Measurements from ENCODE around the gene PALD1.
A peak's percentile ranks its signal among the peaks of the same experiment; 100 is the strongest.

Gene PALD1

GRCh38 chr10:70478191-70479164 lies at the start of gene PALD1:
PALD1 (plus strand) TSS chr10:70478767; CDS start chr10:70525952, 47,185 bp downstream.
- DNase-seq (ENCODE audit: low spot score), result peak; percentile 70

DNA sequence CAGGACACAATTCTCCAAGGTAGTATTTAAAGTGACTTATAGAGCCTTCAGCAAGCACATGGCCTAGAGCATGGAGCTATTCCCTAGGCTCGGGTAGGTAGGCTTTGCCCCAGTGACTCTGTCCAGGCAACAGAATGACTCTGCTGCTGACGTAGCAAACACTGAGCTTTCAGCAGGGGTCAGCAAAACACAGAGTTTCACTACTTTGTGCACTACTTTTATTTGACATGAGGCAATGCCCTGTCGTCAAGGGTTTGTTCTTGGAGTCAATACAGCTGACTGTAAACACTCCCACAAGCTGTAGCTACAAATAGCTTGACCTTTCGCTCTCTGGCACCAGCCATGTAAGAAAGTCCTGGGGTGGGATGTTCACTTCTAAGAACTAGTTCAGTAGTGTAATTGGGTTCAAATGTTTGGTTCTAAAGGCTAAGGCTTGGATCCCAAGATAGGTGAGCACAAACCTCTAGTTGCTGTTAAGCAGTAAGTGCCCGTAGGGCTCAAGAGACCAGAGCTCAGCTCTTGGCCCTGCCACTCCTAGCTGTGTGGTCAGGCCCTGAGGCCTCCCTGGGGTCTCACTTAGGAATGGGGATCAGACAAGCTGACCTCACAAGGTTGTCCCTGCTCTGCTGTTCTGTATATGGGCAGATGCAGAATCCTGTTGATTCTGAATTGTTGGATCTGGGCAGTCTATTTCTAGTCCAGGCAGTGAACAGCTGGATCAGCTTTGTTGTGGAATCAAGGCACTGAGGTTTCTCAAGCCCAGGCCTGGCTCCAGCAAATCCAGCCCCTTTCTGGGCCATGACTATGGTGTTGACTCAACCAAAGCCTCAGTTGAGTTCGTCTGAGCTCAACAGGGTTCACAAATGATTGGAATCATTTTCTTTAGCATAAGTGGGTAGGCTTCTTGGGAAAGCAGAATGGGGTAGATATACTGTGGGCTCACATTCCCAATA lies 47.8 kb upstream of the PALD1 start:
- peak; percentile 43 for DNase-seq (ENCODE audit: low spot score)

DNA sequence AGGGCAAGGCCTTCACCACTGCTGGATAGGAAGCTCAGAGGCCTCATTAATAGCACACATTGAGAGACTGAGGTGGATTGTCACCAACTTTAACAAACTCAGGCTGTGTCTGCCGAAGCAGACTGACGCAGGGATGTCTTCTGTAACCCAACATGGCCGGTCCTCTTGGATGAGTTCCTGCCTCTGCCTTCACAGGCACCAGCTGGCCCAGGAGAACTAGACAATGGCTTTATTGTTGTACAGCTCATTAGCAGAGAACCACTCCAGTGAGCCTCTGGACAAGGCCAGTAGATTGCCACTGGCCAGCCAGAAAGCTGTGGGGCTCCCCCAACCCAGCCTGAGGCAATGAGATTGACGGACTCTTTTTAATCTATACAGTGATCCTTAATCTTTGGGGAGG lies 46.5 kb upstream of the PALD1 start:
- DNase-seq (ENCODE audit: low spot score), result no peak

GRCh38 chr10:70432561-70433263 lies 45.9 kb upstream of the PALD1 start:
- no peak for DNase-seq (ENCODE audit: low spot score)

DNA sequence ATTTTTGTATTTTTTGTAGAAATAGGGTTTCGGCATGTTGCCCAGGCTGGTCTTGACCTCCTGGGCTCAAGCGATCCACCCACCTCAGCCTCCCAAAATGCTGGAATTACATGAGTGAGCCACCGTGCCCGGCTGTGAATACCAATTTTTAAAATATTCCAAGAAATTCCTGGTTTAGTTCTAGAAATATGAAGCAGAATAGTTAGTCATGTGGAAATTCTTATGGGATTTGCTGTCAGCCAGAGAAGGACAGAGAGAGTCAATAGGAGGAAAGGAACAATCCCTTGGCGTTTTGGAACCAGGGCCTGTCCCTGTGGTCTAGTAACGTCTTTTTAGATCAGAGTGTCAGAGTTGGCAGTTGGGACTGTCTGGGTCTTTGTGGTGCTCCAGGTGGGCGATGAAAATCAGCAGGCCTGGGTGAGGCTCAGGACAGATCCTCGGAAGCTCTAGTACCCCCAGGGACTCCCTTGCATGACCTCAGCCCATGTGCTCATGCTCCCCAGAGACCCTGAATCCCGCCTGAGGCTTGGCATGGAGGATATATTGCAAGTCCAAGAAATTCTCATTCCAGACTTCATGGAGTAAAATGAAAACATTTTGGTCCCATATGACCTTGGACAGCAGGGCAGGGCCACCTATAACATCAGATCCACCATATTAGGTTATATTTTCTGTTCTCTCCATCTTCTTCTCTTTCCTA lies 44.8 kb upstream of the PALD1 start:
- peak; percentile 81 for DNase-seq (ENCODE audit: low spot score)

- no peak for DNase-seq (ENCODE audit: low spot score)
Measured at GRCh38 chr10:70435241-70436085, 43.1 kb upstream of the PALD1 start.

DNA sequence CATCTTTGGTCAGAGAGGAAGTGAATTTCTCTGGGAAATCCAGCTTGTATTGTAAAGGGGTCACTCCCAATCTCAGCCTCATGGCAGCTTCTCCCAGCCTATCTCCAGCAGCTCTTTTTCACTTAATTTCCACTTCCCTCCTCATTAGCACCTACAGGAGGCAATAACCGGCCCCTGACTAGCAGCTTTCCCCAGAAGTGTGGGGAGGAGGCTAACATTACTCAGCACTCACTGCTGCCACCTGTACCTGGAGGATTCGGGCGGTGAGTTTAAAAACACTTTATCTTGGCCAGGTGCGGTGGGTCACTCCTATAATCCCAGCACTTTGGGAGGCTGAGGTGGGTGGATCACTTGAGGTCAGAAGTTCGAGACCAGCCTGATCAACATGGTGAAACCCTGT lies 40.8 kb upstream of the PALD1 start:
- DNase-seq (ENCODE audit: low spot score), result no peak

DNA sequence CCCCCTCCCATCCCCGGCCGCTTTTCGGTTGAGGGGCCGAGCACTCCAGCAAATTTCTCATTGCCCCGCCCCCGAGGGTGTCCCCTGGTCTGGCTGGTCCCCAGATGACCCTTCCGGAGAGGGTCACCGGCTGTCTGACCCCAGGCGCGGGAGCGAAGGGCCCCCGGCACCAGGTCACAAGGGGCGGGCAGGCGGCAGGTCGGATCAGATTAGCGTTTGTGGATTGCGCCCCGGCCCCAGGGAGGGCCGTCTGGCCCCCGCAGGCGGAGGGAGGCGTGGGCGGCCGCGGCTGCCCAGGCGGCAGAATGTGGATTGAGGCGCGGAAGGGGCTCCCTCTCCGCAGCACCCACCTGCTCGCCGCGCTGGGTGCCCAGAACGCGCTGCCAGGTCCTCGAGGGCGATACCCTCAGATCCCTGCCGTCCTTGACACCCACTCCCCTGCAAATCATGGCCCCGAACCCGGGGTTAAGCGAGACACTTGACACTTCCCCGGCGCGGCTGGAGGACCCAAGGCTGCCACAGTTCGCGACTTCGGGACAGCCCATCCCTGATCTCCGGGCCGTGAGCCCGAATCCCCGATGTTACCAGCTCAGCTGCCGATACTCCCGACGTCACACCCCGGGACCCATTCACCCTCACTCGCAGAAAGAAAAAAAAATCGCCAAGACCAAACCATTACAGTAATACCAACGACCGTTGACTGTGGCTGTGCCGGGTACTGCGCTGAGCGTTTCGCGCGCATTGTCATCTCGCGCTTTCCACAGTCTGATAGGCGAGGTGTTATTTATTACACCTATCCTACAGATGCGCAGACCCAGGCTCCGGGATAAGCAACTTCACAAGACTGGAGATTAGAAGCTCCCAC lies 38.0 kb upstream of the PALD1 start:
- peak; percentile 31 for DNase-seq (ENCODE audit: low spot score)

DNA sequence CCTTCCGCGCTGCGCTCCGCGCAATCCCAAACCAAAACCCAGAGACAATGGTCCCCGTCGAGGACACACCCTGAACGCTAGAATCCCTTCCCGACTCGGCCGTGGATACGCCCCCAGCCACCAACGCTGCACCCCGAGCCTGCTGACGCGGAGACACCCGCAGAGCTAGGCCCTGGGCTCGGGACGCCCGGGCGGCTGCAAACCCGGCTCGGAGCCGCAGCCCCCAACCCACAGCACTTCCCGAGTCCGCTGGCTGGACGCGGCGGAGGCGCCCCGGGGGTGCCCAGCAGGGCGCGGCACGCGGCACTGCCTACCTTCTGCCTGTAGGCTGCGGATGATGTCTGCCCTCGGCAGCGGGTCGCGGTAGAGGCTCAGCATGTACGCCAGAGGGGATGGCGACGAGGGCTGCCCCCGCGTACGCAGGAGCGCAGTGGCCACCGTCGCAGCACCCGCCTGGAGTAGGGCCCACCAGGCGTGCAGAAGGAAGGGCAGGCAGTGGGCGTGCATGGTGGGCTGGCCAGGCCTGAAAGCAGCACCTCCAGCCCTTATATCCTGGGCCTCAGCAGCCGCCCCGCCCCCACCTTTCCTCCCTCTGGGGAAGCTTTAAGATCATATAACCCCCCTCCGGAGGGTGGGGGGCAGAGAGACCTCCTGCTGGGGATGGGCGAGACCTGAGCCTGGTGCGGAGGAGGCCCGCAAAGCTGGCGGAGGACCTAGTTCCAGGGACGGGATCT lies 37.2 kb upstream of the PALD1 start, which contains the start of gene NODAL:
TSS of gene NODAL (minus strand) at position 521 of the 734 bp plus-strand sequence. CDS start at position 507, 14 bp downstream.
- DNase-seq (ENCODE audit: low spot score), result no peak

DNA sequence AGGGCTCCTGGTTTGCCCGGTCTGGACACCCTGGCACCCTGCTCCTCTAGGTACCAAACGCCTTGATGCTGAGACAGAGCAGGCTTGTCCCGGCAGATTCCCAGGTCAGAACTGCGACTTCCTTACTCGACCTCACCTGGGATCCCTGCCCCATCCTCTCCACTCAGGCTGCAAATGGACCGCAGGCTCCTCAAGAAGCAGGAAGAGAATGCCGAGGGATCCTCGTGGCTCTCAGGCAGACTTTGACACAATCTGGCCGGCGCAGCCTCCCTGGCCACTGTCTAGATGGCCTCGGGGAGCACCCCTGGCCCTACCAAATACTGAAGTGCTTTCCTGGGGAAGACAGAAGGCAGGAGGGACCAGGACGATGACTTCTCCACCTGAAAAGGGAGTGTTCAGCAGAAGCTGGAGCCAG lies 36.7 kb upstream of the PALD1 start:
- no peak for DNase-seq (ENCODE audit: low spot score)

DNA sequence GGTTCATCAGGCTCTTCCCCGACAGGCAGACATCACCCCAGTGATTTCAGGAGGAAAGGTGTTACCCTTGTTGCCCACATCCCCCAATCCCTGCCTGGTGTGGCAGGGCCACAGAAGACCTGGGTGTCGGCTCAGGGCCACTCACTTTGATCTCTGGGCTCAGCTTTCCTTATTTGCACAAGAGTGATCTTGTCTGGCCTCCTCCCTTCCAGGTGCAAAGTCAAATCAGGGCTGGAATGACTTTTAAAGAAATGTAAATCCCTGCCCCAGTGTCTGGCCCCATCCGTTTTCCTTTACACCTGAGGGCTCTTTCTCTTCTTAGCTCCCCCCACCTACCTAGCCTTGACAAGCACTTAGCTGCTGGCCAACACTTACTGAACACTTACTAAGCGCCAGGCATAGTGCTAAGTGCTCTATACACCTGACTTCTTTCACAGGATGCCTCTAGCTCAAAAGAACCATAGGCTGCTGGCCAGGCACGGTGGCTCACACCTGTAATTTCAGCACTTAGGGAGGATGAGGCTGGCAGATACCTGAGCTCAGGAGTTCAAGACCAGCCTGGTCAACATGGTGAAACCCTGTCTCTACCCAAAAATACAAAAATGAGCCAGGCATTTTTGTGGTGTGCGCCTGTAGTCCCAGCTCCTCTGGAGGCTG lies 36.1 kb upstream of the PALD1 start:
- DNase-seq (ENCODE audit: low spot score), result no peak

GRCh38 chr10:70444744-70445143 lies 33.8 kb upstream of the PALD1 start:
- DNase-seq (ENCODE audit: low spot score), result no peak

DNA sequence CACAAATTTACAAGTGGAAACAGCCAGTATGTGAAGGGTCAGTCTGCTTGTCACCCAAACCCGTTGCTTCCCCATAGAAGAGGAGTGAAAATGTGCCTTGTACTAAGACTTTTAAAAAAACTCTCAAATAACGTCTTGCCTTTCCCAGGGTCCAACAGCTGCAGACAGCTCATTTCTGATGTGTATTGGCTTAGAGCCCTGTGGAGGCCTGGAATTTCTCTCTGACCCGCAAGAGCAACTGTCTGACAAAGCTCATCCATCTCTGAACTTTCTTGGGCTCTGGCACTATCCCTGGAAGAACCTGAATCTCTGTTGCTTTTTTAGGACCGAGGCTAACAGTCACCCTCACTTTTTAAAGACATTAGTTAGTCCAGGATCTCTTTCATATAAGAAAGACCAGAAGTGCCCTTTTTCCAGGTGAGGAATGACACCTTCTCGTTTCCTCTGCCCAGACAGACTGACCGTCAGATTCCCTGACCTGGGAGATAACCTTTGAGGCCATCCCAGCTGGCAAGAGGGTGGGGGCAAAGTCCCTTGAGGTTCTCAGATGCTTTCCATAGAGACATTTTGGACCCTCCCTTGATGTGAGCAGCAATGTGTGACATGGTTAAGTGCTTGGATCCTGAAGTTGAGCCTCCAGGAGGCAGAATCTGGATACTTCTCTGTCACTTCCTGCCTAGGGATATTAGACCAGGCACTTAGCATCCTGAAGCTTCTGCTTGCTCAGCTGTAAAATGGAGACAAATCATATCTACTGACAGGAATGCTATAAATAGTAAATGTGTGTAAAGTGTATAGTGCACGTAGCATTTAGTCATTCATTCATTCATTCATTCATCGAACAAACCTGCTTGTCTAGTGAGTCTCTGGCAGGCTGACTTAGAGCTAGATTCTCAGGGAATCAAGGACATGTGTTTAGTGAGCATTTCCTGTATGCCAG lies 32.6 kb upstream of the PALD1 start:
- peak; percentile 46 for DNase-seq (ENCODE audit: low spot score)

DNA sequence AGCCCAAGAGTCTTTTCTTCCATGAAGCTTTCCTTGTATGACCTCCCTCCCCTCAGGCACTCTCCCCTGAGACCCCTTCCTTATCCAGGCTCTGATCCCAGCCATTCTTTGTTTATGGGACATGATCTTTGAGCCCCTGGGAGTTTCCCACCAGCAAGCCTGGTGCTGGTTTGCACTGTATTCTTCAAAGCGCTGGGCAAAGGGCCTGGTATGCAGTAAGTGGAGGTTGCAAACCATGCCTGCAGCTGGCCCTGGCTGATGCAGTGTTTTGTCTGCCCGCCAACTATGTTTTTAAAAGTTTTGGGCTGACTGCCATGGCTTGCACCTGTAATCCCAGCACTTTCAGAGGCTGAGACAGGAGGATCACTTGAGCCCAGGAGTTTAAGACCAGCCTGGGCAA lies 30.3 kb upstream of the PALD1 start:
- DNase-seq (ENCODE audit: low spot score), result no peak

DNA sequence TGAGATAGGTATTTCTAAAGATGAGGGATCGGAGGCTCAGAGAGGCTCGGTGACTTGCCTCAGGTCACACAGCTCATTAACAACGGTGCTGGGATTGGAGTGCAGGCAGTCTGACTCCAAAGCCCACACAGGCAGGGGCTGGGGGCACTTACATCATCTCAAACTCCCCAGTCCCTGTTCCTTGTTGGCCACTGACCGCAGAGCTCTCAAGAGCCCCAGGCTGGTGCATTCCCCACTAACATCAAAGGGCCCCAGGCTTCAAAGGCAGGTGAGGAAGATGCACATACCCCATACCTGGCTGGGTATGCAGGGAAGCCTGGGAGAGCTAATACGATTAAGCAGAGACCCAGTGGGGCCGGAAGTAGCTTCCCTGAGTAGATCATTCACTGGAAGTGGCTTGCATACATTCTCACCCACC lies 23.3 kb upstream of the PALD1 start:
- DNase-seq (ENCODE audit: low spot score), result no peak

GRCh38 chr10:70456164-70456563 lies 22.4 kb upstream of the PALD1 start:
- DNase-seq (ENCODE audit: low spot score), result no peak

- no peak for DNase-seq (ENCODE audit: low spot score)
Measured at GRCh38 chr10:70457759-70458305, 20.7 kb upstream of the PALD1 start.
